ENCODE data around the gene EXOSC5. TPM values are rescaled to one million over a fixed set of nuclear protein-coding genes. Genes with fewer than 3 reads are reported as not detected.

Gene EXOSC5
- total RNA-seq, 2 donors from 2014 or later, result 7.2 to 7.3 TPM

DNA sequence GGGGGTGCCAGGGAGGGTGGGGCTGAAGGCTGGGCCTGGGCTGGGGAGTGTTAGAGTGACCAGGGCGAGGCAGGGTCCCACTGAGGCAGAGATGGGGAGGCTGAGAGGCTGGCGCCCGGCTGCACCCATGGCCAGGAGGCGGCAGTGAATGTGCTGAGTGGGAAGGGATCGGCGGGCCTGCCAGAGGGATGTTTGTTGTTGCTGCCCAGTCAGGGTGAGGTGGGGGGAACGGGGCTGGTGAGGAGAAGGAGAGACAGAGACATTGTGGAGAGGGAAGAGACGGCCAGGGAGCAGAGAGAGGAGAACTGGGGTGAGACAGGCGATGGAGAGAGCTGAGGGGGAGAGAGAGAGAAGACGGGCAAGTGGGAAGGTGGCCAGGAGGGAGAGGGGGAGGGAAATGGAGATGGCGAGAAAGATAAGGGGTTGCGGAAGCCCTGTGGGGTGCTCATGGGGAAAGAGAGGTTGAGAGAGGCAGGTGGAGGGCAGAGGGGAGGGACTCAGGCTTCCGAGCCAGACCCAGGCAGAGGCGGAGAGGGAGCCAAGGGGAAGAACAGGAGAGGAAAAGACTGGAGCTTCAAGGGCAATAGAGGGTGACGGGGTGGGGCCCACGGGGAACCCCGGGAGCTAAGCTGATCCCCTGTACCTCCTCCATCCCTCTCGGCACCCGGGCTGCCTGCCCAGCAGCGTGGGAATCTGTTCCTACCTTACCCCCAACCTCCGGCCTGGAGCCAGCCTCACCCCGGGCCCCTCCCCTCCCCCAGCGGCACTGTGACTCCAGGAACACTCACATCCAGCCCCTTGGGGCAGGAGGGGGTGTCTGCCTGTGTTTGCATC lies 30.7 kb upstream of the EXOSC5 start:
- peak; percentile 84 for DNase-seq (ENCODE audit: low spot score)
- intact Hi-C loops (cut with DNase I), result no loop called here

GRCh38 chr19:41426952-41427646 lies 29.9 kb upstream of the EXOSC5 start, which contains the start of gene B3GNT8:
Gene B3GNT8, minus strand, starts transcription at chr19:41427374. Its CDS starts 596 bp downstream, at chr19:41426778.
- intact Hi-C loops (cut with DNase I), result no loop called here
- DNase-seq (ENCODE audit: low spot score), result peak; percentile 93

- intact Hi-C loops (cut with DNase I), result no loop called here
- DNase-seq (ENCODE audit: low spot score), result no peak
These were observed 29.1 kb upstream of the EXOSC5 start for GRCh38 chr19:41426116-41426841.

- intact Hi-C loops (cut with DNase I), result no loop called here
- no peak for DNase-seq (ENCODE audit: low spot score)
These were observed 28.3 kb upstream of the EXOSC5 start for GRCh38 chr19:41425174-41426115.

DNA sequence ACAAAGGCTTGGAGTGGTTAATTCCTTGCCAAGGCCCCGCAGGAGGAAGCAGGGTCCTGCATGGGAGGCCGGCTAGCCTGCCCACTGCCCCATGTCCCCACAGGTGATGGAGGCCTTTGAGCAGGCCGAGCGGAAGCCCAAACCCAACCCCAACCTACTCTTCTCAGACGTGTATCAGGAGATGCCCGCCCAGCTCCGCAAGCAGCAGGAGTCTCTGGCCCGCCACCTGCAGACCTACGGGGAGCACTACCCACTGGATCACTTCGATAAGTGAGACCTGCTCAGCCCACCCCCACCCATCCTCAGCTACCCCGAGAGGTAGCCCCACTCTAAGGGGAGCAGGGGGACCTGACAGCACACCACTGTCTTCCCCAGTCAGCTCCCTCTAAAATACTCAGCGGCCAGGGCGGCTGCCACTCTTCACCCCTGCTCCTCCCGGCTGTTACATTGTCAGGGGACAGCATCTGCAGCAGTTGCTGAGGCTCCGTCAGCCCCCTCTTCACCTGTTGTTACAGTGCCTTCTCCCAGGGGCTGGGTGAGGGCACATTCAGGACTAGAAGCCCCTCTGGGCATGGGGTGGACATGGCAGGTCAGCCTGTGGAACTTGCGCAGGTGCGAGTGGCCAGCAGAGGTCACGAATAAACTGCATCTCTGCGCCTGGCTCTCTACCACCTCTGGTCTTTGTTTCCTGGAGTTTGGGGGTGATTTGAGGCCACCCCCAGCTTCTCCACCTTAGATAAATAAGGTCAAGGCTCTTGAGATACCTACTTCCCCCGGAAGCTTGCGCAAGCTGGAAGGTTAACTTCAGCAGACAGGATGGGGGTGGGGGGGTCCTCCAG lies 27.4 kb upstream of the EXOSC5 start:
- no peak for DNase-seq (ENCODE audit: low spot score)
- intact Hi-C loops (cut with DNase I), result no loop called here

- no peak for DNase-seq (ENCODE audit: low spot score)
- intact Hi-C loops (cut with DNase I), result no loop called here
These were observed 25.8 kb upstream of the EXOSC5 start for GRCh38 chr19:41422955-41423354.

GRCh38 chr19:41422456-41422855 lies 25.3 kb upstream of the EXOSC5 start:
- intact Hi-C loops (cut with DNase I), result no loop called here
- DNase-seq (ENCODE audit: low spot score), result no peak

GRCh38 chr19:41421973-41422372 lies 24.8 kb upstream of the EXOSC5 start:
- intact Hi-C loops (cut with DNase I), result no loop called here
- DNase-seq (ENCODE audit: low spot score), result no peak

GRCh38 chr19:41421314-41421713 lies 24.2 kb upstream of the EXOSC5 start:
- DNase-seq (ENCODE audit: low spot score), result no peak
- intact Hi-C loops (cut with DNase I), result no loop called here

DNA sequence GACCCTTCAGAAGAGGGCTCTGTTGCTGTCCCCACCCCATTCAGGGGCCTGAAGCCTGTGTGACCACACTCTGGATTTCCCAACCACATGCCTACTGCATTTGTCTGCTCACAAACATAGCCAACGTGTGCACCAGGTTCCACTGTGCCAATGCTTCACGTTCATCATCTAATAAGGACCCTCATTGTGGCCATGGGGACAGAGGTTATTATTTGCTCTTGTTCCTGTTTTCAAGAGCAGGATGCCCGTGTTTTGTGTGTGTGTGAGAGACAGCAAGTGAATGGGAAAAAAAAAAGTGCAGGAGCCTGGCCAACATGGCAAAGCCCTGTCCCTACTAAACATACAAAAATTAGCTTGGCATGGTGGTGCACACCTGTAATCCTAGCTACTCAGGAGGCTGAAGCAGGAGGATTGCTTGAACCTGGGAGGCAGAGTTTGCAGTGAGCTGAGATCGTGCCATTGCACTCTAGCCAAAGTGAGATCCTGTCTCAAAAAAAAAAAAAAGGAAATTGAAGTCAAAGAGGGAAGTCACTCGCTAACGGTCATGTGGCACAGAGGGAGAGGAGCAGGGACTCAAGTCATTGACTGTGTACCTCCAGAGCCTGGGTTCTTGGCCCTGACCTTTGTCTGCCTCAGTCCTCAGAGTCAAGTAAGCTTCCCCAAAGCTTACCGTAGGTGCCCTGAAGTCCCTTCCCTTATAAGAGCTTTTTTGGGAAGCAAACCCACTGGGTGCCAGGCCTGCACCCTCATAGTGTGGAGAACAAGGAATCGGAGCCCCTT lies 23.1 kb upstream of the EXOSC5 start:
- intact Hi-C loops (cut with DNase I), result no loop called here
- DNase-seq (ENCODE audit: low spot score), result no peak

DNA sequence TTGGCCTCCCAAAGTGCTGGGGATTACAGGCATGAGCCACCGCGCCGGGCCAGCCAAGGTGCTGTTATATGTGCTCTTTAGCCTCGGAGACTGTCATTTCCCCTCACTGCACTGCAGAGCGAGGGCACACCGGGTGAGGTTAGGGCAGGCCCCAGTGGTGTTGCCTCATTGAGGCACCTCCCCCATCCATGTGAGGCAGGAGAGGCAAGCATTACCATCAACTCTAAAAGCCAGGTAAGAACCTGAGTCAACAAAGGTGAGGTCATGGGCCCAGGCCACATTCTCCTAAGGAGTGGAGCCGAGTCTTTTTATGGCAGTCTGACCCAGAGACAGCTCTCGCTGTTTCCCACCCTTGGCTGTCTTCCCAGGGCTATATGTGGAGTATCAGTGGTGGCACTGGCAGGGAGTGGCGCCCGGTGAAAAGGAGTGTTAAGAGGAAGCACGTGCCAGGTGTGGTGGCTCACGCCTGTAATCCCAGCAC lies 19.1 kb upstream of the EXOSC5 start:
- no peak for DNase-seq (ENCODE audit: low spot score)
- intact Hi-C loops (cut with DNase I), result no loop called here

DNA sequence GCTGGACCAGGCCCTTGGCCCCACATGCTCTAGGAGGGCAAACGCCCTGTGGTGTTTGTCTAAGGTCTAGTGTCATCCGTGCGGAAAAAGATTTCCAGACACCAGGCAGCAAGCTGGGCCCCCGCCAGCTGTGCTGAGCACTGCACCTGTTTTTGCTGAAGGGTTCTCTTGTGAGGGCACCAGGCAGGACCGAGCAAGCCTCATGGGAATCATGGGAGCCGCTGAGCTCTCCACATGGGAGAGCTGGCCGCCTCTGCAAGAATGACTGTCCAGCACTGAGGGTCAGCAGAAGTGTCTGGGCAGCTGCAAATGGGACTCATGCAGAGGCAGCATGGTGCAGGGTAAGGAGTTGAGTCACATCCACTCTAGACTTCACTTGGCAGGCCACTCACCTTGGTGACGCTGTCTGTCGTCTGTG lies 18.0 kb upstream of the EXOSC5 start:
- no peak for DNase-seq (ENCODE audit: low spot score)
- intact Hi-C loops (cut with DNase I), result no loop called here

DNA sequence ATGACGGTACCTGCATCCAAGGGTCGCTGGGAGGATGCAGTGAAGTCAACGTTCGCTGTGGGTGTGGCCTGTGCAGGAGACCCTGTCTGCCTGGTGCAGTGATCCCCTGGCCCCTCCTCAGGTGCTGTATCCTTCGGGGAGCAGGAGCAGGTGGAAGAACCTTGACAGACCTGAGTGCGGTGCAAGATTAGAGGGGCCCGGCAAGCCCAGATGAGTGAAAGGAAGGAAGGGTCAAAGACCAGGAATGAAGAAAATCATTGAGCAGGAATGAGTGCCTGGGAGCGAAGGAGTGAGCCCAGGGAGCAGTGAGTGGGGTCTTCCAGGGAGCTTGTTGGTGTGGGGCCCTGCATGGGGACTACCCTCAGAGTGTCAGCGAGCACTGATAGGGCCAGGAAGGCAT lies 17.3 kb upstream of the EXOSC5 start:
- DNase-seq (ENCODE audit: low spot score), result no peak
- intact Hi-C loops (cut with DNase I), result no loop called here

DNA sequence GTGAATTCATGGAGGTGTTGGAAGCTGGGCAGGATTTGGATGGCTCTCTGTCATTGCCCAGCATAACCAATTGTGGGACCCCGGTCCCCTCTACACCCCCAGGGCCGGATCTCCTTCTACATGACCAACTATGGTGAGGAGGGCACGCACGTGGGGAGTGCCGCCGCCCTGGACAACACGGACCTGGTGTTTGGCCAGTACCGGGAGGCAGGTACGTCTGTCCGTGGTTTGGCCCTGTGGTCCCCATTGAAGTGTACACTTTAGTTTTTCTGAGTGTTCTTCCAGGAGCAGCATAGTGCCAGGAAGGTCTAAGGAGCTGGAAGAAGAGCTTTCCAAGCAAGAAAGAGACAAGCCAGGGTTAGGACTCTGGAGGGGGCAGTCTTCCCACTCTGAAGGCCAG lies 16.8 kb upstream of the EXOSC5 start:
- DNase-seq (ENCODE audit: low spot score), result no peak
- intact Hi-C loops (cut with DNase I), result no loop called here

GRCh38 chr19:41412953-41413352 lies 15.8 kb upstream of the EXOSC5 start:
- intact Hi-C loops (cut with DNase I), result no loop called here
- no peak for DNase-seq (ENCODE audit: low spot score)

DNA sequence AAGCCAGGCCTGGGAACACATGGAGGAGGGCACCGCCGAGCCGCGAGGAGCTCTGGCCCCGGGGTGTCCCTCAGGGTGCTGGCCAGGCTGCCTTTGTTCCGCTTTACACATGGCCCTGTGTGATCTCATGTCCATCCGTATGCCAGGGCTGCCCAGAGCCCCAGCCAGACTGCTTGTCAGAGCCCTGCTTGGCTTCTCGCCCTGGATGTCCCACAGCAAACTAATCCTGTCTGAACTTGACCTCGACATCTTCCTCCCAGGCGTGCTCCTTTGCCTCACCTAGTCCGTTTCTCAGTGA lies 14.8 kb upstream of the EXOSC5 start:
- intact Hi-C loops (cut with DNase I), result no loop called here
- DNase-seq (ENCODE audit: low spot score), result no peak

GRCh38 chr19:41411100-41411967 lies 14.2 kb upstream of the EXOSC5 start:
- intact Hi-C loops (cut with DNase I), result no loop called here
- DNase-seq (ENCODE audit: low spot score), result no peak
